Purkinje cell (primary cell): ENCODE results near the gene SPATA6. TPM values are rescaled to one million over a fixed set of nuclear protein-coding genes. Genes with fewer than 3 reads are reported as not detected.

Experiments used
- polyA plus RNA-seq: library from polyadenylated mRNA; unstranded; fragments of >200 nt; fragmentation: Nextera tagmentation; gene quantifications from 2 replicates; pipeline ENCODE4 v1.2.1, GENCODE V29; 2014

SPATA6 gene
- polyA plus RNA-seq: 3.8 and 5.1 TPM in 2 replicates

DNA sequence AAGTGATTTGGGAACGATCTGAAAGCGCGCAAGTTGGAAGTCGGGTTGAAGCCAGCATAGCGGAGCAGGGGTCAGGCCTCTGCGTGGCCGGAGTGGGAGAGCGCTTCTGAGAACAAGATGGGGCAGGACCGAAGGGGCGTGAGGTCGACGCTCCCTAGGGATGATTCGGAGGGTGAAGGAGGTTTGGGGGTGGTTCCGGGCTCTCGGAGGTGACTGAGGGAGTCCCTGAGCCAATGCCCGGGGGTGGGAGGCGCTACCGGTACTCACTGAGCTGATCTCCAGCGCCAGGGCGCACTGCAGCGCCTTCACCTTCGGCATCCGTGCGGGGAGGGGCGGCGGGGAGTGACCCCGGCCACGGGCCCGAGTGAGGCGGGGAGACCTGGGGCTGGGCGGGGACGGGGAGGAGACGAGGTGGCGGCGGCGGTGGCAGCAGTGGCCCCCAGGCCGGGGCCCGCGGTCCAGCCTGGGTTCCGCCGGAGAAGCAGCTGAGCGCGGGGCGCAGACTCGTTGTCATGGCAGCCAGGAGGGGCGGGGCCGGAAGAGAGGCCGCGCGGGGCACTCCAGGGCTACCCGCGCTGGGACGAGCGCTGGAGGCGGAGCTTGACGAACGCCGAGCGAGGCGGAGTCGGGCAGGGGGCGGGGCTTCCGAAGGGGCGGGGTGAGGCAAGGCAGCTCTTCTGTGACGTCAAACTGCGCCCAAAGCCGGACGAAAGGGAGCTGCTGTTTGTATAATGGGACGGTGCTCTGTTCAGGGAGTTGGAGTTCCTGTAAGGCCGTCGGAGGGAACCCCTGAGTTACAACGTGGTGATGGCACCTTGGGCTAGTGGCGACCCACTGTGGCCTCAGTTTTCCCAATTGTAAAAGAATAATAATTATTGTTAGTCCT, at the start of gene SPATA6:
TSS of gene SPATA6 (minus strand) at position 514 of the 886 bp plus-strand sequence. CDS start at position 318, 196 bp downstream.

Other genes starting within 250 kb of the SPATA6 start
- gene SLC5A9, start 249.5 kb downstream of the SPATA6 start, polyA plus RNA-seq: 0.12 and 0.94 TPM in 2 replicates